H1 (cell line): ENCODE data around the gene TMEM163. TPM values are rescaled to one million over a fixed set of nuclear protein-coding genes. Genes with fewer than 3 reads are reported as not detected.
"Not testable (repeated sequence)": the region's sequence is repeated elsewhere in the genome, so short reads cannot be mapped to it uniquely, and the experiment has no call there.

Experiments used
- CTCF ChIA-PET: fragments of 300-600 bp; sonication (Branson Sonifier 250); formaldehyde crosslinking; loops from one replicate; lab custom pipeline; 2021; ENCODE audit not compliant: partially characterized antibody; lab: Charles Lee
- POLR2A ChIA-PET: fragments of 300-600 bp; sonication (Branson Sonifier 250); formaldehyde crosslinking; loops from one replicate; lab custom pipeline; 2021; ENCODE audit warnings: inconsistent platforms; ENCODE audit not compliant: partially characterized antibody; lab: Charles Lee
- DNase-seq, 2 experiments: peaks; one replicate each; pipeline versions ENCODE4 v3.0.0 to v3.0.0-alpha.2; 2010 to 2022; ENCODE audit warnings: low spot score in 2 of 2, low read depth in 1 of 2, mixed read lengths in 1 of 2
- FAIRE-seq: peaks from 2 replicates; lab custom pipeline; 2011; peaks lifted over from hg19 to GRCh38; lab: Jason Lieb, UNC
- H2AFZ ChIP-seq: 2 replicates; pipeline ENCODE4 v1.8.1; 2012; ENCODE audit warnings: low read length, inconsistent platforms
- H2AK5ac ChIP-seq: 2 replicates; pipeline ENCODE4 v1.6.1; 2013; ENCODE audit warnings: low read depth, low read length
- H2BK120ac ChIP-seq: replicated peaks from 2 replicates; pipeline ENCODE3; 2013; ENCODE audit warnings: low read depth, low read length, inconsistent platforms
- H2BK12ac ChIP-seq: 2 replicates; pipeline ENCODE4 v1.6.1; 2013; ENCODE audit warnings: low read depth, low read length
- H2BK15ac ChIP-seq: 2 replicates; pipeline ENCODE4 v1.6.1; 2013; ENCODE audit warnings: low read length
- H2BK20ac ChIP-seq: 2 replicates; pipeline ENCODE4 v1.6.1; 2013; ENCODE audit warnings: low read length
- H2BK5ac ChIP-seq: 2 replicates; pipeline ENCODE4 v1.6.1; 2013; ENCODE audit warnings: low read depth, low read length
- H3K14ac ChIP-seq: 2 replicates; pipeline ENCODE4 v1.6.1; 2013; ENCODE audit warnings: inconsistent platforms; ENCODE audit not compliant: insufficient read length
- H3K18ac ChIP-seq: 2 replicates; pipeline ENCODE4 v1.6.1; 2013; ENCODE audit warnings: low read length; ENCODE audit errors: extremely low read depth
- H3K23ac ChIP-seq: 2 replicates; pipeline ENCODE4 v1.6.1; 2013; ENCODE audit warnings: inconsistent platforms; ENCODE audit not compliant: insufficient read length
- H3K23me2 ChIP-seq: 2 replicates; pipeline ENCODE4 v1.6.1; 2013; ENCODE audit warnings: low read depth, low read length
- H3K27ac ChIP-seq: 2 replicates; pipeline ENCODE4 v1.6.1; 2011; ENCODE audit warnings: low read depth, low read length, inconsistent platforms
- H3K27me3 ChIP-seq, 4 experiments: replicated peaks in 1 of 4; 1 replicate in 1 of 4; 2 replicates in 3 of 4; pipeline versions ENCODE4 v1.6.1 to v1.8.1; 2011 to 2013; ENCODE audit warnings: low read length in 3 of 4, mild to moderate bottlenecking in 3 of 4, inconsistent platforms in 2 of 4, mixed read lengths in 2 of 4, moderate library complexity in 1 of 4; ENCODE audit not compliant: control insufficient read depth in 3 of 4, insufficient read depth in 3 of 4; ENCODE audit errors: extremely low read depth in 1 of 4
- H3K36me3 ChIP-seq, 4 experiments: 2 replicates each; pipeline versions ENCODE4 v1.6.1 to v1.8.1; 2011 to 2013; ENCODE audit warnings: mild to moderate bottlenecking in 4 of 4, low read length in 3 of 4, moderate library complexity in 2 of 4, control low read depth in 1 of 4, inconsistent platforms in 1 of 4; ENCODE audit not compliant: insufficient read depth in 4 of 4, control insufficient read depth in 2 of 4
- H3K4ac ChIP-seq: replicated peaks from 2 replicates; pipeline ENCODE3; 2013; ENCODE audit warnings: low read length, low read depth, mixed read lengths, inconsistent platforms; ENCODE audit not compliant: insufficient read length
- H3K4me1 ChIP-seq, 4 experiments: replicated peaks in 1 of 4; 1 replicate in 1 of 4; 2 replicates in 3 of 4; pipeline versions ENCODE4 v1.6.1 to v1.8.1; 2011 to 2013; ENCODE audit warnings: low read length in 3 of 4, inconsistent platforms in 2 of 4, mixed read lengths in 1 of 4; ENCODE audit not compliant: insufficient read depth in 4 of 4, control insufficient read depth in 3 of 4
- H3K4me2 ChIP-seq, 2 experiments: 2 replicates each; pipeline versions ENCODE4 v1.6.1 to v1.8.1; 2011 to 2013; ENCODE audit warnings: low read depth in 2 of 2, low read length in 2 of 2, control low read depth in 1 of 2, inconsistent platforms in 1 of 2, mild to moderate bottlenecking in 1 of 2; ENCODE audit not compliant: insufficient read depth in 1 of 2
- H3K4me3 ChIP-seq, 4 experiments: fragments of 200-600, 300-600 bp in 1 of 4; sonication (generic), shearing (Covaris generic), sonication (Bioruptor Twin) in 1 of 4; 2 replicates each; pipeline versions ENCODE4 v1.5.1 to v1.8.1; 2011 to 2016; ENCODE audit warnings: low read length in 4 of 4, low read depth in 3 of 4, control low read depth in 2 of 4, inconsistent platforms in 2 of 4, mild to moderate bottlenecking in 2 of 4, mixed read lengths in 1 of 4, moderate library complexity in 1 of 4; ENCODE audit not compliant: insufficient read depth in 2 of 4; ENCODE audit errors: extremely low read depth in 1 of 4
- H3K56ac ChIP-seq: replicated peaks from 2 replicates; pipeline ENCODE3; 2013; ENCODE audit warnings: low read depth, mild to moderate bottlenecking, mixed read lengths, low read length, inconsistent platforms; ENCODE audit not compliant: insufficient read length
- H3K79me1 ChIP-seq: 2 replicates; pipeline ENCODE4 v1.6.1; 2013; ENCODE audit warnings: low read depth, low read length, control low read depth
- H3K79me2 ChIP-seq, 2 experiments: 2 replicates each; pipeline versions ENCODE4 v1.6.1 to v1.8.1; 2012 to 2013; ENCODE audit warnings: low read length in 2 of 2, mild to moderate bottlenecking in 2 of 2, inconsistent platforms in 1 of 2; ENCODE audit not compliant: insufficient read depth in 2 of 2, control insufficient read depth in 1 of 2
- H3K9ac ChIP-seq, 4 experiments: replicated peaks in 1 of 4; 1 replicate in 1 of 4; 2 replicates in 3 of 4; pipeline versions ENCODE4 v1.6.1 to v1.8.1; 2011 to 2013; ENCODE audit warnings: low read depth in 3 of 4, low read length in 3 of 4, control low read depth in 2 of 4, mild to moderate bottlenecking in 2 of 4, moderate library complexity in 2 of 4, inconsistent platforms in 1 of 4; ENCODE audit errors: extremely low read depth in 1 of 4
- H3K9me3 ChIP-seq, 2 experiments: 2 replicates each; pipeline versions ENCODE4 v1.6.1 to v1.8.1; 2012 to 2013; ENCODE audit warnings: mild to moderate bottlenecking in 2 of 2, moderate library complexity in 2 of 2, control low read depth in 1 of 2, inconsistent platforms in 1 of 2, low read depth in 1 of 2, low read length in 1 of 2, mixed read lengths in 1 of 2; ENCODE audit not compliant: insufficient read depth in 2 of 2
- H4K20me1 ChIP-seq, 2 experiments: replicated peaks in 1 of 2; 2 replicates each; pipeline versions ENCODE3 to v1.8.1; 2011 to 2013; ENCODE audit warnings: inconsistent platforms in 2 of 2, low read length in 2 of 2, mild to moderate bottlenecking in 1 of 2; ENCODE audit not compliant: insufficient read depth in 2 of 2, control insufficient read depth in 1 of 2
- H4K5ac ChIP-seq: 2 replicates; pipeline ENCODE4 v1.6.1; 2013; ENCODE audit warnings: low read length, low read depth, mixed read lengths, inconsistent platforms; ENCODE audit not compliant: insufficient read length
- H4K8ac ChIP-seq: 2 replicates; pipeline ENCODE4 v1.8.0; 2013; ENCODE audit warnings: mild to moderate bottlenecking, moderate library complexity, low read length, inconsistent platforms; ENCODE audit not compliant: insufficient read depth; ENCODE audit errors: extremely low read depth
- H4K91ac ChIP-seq: replicated peaks from 2 replicates; pipeline ENCODE3; 2013; ENCODE audit warnings: low read length, mixed read lengths, inconsistent platforms; ENCODE audit not compliant: insufficient read length
- WGBS, 2 experiments: shearing (Covaris generic) in 1 of 2; methylation state at CpG; one replicate each; pipeline versions ENCODE4 v1.1.6 to v1.1.7; 2013 to 2015; ENCODE audit warnings: low lambda C conversion rate in 2 of 2, mixed read lengths in 2 of 2, inconsistent platforms in 1 of 2, low coverage in 1 of 2, missing lambda C conversion rate in 1 of 2; ENCODE audit not compliant: insufficient replicate concordance in 2 of 2, insufficient coverage in 1 of 2, insufficient read length in 1 of 2; ENCODE audit errors: extremely low coverage in 1 of 2, missing lambda C conversion rate in 1 of 2; 5-methylcytosine and 5-hydroxymethylcytosine counted together
- polyA plus RNA-seq, 7 experiments: library from polyadenylated mRNA; depleted of rRNA in 3 of 7; stranded (reverse) in 5 of 7; unstranded in 2 of 7; fragments of >200 nt in 5 of 7; fragments of 200-250 nt in 2 of 7; gene quantifications; 1 replicate in 5 of 7; 2 replicates in 1 of 7; 4 replicates in 1 of 7; pipeline versions ENCODE4 v1.2.1 to v1.2.3, GENCODE V29; 2011 to 2013; ENCODE audit warnings: missing spikeins in 2 of 7, mixed read lengths in 2 of 7
- total RNA-seq: library from RNA; stranded (reverse); fragmentation: NEBNext Ultra II Directional; extraction: Animal tissue kit (Norgen Biotek cat#: 25700); gene quantifications from 2 replicates; pipeline ENCODE4 v1.2.1, GENCODE V29; 2021

The TMEM163 gene
- total and polyA plus RNA-seq, 2 of the 8 experiments (the other 6 are each of a cell fraction or from before 2014, with no cell fraction given): 2.8 to 3.2 TPM

- H3K14ac ChIP-seq, H3K9ac ChIP-seq, H3K27me3 ChIP-seq, H3K4ac ChIP-seq, H4K20me1 ChIP-seq, H2BK15ac ChIP-seq, H3K27ac ChIP-seq, H2BK12ac ChIP-seq, H4K5ac ChIP-seq, H2BK20ac ChIP-seq, H3K56ac ChIP-seq, H3K23ac ChIP-seq, H3K4me1 ChIP-seq, H3K9me3 ChIP-seq, H4K91ac ChIP-seq, POLR2A ChIA-PET, H3K18ac ChIP-seq, H3K36me3 ChIP-seq, H3K79me2 ChIP-seq, H4K8ac ChIP-seq, H3K4me2 ChIP-seq, DNase-seq, H2AK5ac ChIP-seq, H2AFZ ChIP-seq, H2BK5ac ChIP-seq, H2BK120ac ChIP-seq, FAIRE-seq, H3K4me3 ChIP-seq, H3K23me2 ChIP-seq, H3K79me1 ChIP-seq: not testable (repeated sequence)
- CTCF ChIA-PET: interaction anchor here (1.5 kb wide), 1 partner anchor 104 kb away, joined by 5 read pairs; no protein-coding TSS in a partner anchor
- WGBS, 2 experiments: 85% methylated on average over 5 of the region's 5 CpGs; no CpG with 5 or more reads in 1 of the 2 experiments
These were observed 153.8 kb downstream of the TMEM163 start for GRCh38 chr2:134564955-134565354.
